Measurements from ENCODE around the gene GCLC.

Gene GCLC

DNA sequence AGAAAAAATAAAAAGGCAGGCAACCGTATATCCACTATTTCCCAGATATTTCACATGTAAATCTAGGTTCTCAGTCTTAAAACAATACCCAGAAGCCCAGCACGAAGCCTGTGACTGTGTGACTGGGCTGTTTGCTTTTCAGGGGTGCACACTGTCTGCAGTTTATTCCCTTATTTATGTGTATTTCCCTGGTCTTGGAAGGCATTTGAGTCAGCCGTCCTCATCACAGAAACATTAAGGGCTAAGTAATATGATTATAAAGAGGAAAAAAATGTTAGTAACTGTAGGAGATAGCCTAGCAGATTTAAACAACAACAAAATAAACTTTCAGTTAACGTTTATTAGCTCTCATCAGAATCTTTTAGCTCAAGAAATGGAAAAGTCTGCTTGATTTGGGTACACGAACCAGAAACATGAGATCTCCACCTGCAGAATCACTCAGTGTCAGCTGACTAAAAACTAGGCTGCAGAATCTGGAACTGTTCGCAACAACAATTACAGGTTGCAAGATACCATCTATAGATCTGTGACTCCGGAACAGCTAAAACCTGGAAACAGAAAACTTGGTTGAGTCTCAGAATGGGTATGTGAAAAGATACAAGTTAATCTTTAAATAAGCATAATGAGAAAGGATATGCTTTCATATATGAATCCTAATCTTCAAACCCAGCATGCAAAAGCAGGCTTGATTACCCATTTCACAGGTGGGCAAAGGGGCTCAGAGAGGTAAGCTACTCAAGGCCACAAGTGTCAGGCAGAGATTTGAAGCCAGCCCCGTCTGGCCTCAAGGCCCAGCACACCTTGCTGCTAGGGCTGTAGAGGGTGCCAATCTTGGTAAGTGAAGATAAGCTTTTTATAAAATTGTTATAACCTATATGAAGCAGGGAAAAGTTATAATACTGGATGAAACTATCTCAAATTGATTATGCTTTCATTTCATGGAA is 21.1 kb downstream of the GCLC start:
- DNase-seq, result no peak

DNA sequence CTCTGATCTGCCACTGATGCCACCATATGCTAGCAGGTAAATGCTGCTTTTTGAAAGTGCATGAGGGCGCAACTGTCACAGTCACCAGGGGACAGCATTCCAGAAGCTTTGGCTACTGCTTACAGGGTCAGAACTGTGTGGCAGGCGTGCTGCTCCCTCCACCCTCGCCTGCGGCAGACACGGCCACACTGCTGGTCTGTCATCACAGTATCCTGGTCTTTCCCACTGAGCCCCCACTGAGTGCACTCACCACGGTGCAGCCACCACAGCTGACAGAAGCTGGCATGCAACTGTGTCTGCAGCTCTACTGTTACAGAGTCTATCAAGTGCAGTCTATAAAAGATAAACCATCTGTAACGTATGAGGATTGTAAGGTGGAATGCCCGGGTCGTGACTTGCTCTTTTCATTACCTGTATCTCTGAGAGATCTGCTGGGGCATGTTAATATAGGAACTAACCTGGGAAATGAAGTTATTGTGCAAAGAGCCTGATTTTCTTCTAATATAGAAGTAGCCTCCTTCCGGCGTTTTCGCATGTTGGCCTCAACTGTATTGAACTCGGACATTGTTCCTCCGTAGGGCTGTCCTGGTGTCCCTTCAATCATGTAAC is 24.5 kb downstream of the GCLC start:
- DNase-seq, result no peak

DNA sequence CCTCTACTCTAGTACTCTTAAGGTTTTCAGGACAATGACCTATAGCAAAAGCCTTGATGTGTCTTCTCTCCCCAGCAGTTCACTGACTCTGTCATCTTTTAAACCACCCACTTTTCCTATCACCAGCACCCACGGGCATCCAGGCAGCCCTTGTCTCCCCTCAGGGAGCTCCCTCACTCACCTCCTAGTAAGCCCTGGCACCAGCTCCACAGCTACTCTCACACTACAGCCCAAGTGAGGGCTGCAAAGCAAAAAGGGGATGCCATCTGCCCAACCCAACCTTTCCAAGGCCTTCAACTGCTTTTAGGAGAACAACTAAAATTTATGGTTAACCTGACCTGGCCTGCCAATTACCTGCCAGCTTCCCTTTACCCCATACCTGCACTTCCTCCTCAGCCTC is 26.0 kb downstream of the GCLC start:
- no peak for DNase-seq

- no peak for DNase-seq
These were observed 27.9 kb downstream of the GCLC start for GRCh38 chr6:53517021-53517420.

- DNase-seq, result no peak
These were observed 30.2 kb downstream of the GCLC start for GRCh38 chr6:53514677-53515076.

GRCh38 chr6:53513519-53513966 is 31.4 kb downstream of the GCLC start:
- DNase-seq, result no peak

GRCh38 chr6:53513056-53513455 is 31.8 kb downstream of the GCLC start:
- no peak for DNase-seq

GRCh38 chr6:53512626-53513025 is 32.3 kb downstream of the GCLC start:
- DNase-seq, result no peak

- no peak for DNase-seq
These were observed 34.2 kb downstream of the GCLC start for GRCh38 chr6:53510746-53511145.

- DNase-seq, result no peak
These were observed 38.0 kb downstream of the GCLC start for GRCh38 chr6:53506872-53507271.

GRCh38 chr6:53504512-53504911 is 40.4 kb downstream of the GCLC start:
- DNase-seq, result no peak

DNA sequence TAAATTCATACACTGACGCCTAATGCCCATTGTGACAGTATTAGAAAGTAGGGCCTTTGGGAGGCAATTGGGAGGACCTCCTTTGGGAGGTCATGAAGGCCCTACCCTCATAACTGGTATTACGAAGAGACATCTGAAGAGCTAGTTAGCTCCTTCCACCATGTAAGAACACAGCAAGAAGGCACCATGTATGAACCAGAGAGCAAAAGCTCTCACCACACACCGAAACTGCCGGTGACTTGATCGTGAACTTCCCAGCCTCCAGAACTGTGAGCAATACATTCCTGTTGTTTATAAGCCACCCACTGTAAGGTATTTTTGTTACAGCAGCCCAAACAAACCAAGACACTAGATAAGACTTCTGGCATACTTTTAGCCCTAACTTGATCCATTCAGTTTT is 41.8 kb downstream of the GCLC start:
- DNase-seq, result no peak

DNA sequence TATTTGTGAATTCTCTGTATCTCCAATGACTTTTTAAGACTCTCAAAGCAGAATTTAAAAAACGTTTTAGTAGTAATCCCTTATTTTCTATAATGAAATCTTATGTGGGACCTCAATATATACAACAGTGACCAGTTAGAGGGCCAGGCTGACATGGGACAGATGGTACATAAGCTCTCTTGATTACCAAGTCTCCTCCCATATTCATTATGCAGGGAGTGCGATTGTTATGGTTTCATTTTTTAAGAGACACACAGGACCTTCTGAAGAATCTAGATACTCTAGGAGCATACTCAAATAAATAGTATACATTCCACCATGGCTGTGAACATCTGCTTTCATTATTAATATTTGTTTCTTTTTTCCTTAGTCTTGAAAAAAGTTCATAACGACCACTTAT is 43.5 kb downstream of the GCLC start:
- DNase-seq, result no peak

- DNase-seq, result no peak
These were observed 44.8 kb downstream of the GCLC start for GRCh38 chr6:53500095-53500494.

- DNase-seq, result no peak
These were observed 45.8 kb downstream of the GCLC start for GRCh38 chr6:53499094-53499493.

GRCh38 chr6:53498649-53499048 is 46.3 kb downstream of the GCLC start:
- DNase-seq, result no peak

GRCh38 chr6:53497905-53498304 is 47.0 kb downstream of the GCLC start:
- DNase-seq, result no peak

- DNase-seq, result no peak
These were observed 48.0 kb downstream of the GCLC start for GRCh38 chr6:53496797-53497375.

DNA sequence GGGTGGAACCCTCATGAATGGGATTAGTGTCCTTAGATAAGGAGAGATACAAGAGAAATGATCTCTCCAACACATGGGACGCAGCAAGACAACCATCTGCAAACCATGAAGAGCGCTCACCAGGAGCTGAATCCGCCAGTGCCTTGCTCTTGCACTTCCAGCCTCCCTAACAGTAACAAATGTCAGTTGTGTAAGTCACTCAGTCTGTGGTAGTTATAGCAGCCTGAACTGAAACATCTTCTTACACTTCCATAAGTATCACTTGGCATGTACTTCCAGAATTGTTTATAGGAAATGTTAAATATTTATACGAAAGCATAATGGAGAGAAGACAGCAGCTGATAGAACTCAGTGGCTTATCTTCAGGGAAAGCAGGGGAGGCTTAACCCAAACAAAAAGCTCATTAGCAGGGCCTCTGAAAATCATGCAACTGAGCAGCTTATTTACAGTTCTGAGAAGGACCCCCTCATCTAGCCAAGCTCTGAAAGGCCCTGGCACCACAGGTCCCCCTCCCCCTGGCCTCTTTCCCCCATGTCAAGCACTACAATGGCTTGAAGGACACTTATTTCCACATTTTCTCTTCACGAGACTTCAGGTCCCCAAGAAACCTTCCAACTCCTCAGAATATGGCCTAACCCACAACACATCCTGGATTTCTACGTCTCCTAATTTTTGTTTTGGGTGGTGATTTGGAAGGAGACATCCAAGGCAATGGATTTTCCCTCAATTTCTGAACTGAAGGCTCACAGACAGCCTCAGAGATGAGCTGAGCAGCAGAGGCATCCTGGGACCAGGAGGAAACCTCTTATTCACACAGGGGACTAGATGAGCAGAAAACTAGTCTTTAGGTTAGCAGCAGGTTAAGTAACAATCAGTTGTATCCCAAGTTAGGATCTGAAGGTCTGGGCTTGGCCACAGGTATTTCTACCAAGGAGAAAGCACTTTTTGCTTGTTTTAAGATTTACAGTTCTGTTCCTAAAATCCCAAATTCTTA is 49.1 kb downstream of the GCLC start:
- no peak for DNase-seq

DNA sequence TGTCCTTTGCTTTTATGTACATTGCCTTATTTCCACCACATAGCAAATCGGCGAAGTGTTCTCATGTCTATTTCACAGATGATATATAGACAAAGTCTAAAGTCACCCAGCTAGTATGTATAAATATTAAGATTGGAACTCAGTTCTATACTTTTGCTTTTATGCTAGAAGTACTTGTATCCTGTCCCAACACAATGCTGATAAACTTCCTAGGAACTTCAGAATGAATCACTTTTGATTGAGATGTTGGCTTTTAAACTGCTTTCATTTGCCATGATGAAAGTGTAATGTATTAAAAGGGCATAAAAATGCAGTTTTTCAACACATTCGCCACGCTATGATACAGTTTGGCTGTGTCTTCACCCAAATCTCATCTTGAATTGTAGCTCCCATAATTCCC is 50.8 kb downstream of the GCLC start:
- DNase-seq, result no peak

GRCh38 chr6:53493635-53494025 is 51.3 kb downstream of the GCLC start:
- no peak for DNase-seq

- DNase-seq, result peak; percentile 27
These were observed 51.9 kb downstream of the GCLC start for GRCh38 chr6:53492860-53493634.
